ENCODE results near the gene INO80C.

DNA sequence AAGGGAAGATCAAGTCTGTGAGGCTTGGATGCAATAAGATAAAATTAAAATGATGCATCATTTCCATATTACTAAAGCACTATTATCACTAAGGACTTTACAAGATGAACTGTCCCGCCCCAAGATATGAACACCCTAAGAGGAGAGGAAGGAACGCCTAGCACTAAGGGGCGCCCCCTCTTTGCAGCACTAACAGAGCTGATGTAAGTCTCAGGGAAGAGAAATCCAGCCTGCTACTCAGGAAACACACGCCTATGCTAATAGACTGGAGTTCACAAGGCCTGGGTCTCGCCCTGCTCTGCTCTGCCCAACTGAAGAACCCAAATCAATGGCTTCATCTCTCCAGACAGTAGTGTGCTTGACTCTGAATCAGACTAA lies 6.1 kb downstream of the INO80C start:
- TF ChIP-seq CTCF (IDR thresholded peaks at IDR 0.05): no peak
- TF ChIP-seq POLR2A (IDR thresholded peaks at IDR 0.05): no peak
